ENCODE results near the gene KNDC1. TPM values are rescaled to one million over a fixed set of nuclear protein-coding genes. Genes with fewer than 3 reads are reported as not detected.

The KNDC1 gene
- polyA plus RNA-seq, 1 donor (not counting 4 experiments of a cell fraction or from before 2014, with no cell fraction given): 0.20 TPM

DNA sequence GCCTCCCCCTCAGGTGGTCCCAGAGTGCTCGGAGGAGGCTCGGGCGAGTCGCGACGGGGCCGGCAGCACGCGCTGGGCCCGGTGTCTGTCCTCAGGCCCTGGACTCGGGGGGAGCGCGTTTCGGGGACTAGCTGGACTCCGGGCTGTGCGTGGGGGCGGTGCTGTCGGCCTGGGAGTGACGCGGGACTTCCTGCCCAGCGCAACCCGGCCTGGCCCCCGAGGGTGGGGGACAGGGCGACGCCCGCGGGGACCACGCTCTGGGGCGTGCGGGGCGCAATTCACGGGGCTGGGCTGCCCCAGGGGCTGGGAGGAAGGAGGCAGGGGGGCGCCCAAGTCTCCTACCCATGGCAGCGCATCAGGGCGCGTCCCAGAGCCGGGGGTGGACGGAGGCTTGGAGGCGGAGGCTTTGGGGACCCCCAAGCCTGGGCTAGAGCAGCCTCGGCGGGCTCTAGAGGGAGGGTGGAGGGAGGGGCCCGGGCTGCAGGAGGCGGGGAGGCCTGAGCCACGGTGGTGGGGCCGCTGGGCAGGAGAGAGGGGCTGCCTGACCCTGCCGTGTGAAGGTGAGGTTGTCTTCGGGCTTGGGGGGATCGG, 75.3 kb downstream of the KNDC1 start:
- FAIRE-seq (no peak), DNase-seq (ENCODE audit: low read depth, low spot score) (no peak)
- H3K27ac ChIP-seq (ENCODE audit: control insufficient read depth, insufficient read depth, low read length): no peak overlapping the region
- no peaks in the 10 kb centered on the region for H4K20me1 ChIP-seq (ENCODE audit: control insufficient read depth, extremely low read depth, insufficient read depth, low read length)
- no peaks in the 10 kb centered on the region for H3K4me1 ChIP-seq (ENCODE audit: control insufficient read depth, extremely low read depth, insufficient read depth, low read length)
- no peaks in the 10 kb centered on the region for H3K9me3 ChIP-seq (ENCODE audit: control insufficient read depth, low read depth, low read length)
- H3K79me2 ChIP-seq (ENCODE audit: control insufficient read depth, insufficient read depth, low read length): no peaks in the 10 kb centered on the region
- TF ChIP-seq EZH2 (IDR thresholded peaks at IDR 0.05; ENCODE audit: low read length) (peak; percentile 38), CTCF (optimal IDR thresholded peaks at IDR 0.05 in 1 of 3, IDR thresholded peaks at IDR 0.05 in 1 of 3, conservative IDR thresholded peaks at IDR 0.05 in 1 of 3; ENCODE audit: extremely low read depth in 1 of 3, insufficient read depth in 2 of 3, low read length in 3 of 3) (no peak)
- H3K4me2 ChIP-seq (ENCODE audit: control insufficient read depth, extremely low read depth, insufficient read depth, low read depth, low read length): no peak overlapping the region
- no peaks in the 10 kb centered on the region for H3K9me1 ChIP-seq (ENCODE audit: control insufficient read depth, extremely low read depth, insufficient read depth, low read length)
- no peak overlapping the region for H3K4me3 ChIP-seq (ENCODE audit: control insufficient read depth in 2 of 3, extremely low read depth in 1 of 3, insufficient read depth in 2 of 3, low read depth in 1 of 3, low read length in 3 of 3)
- no peaks in the 10 kb centered on the region for H3K36me3 ChIP-seq (ENCODE audit: control insufficient read depth in 2 of 2, extremely low read depth in 1 of 2, insufficient read depth in 2 of 2, low read length in 2 of 2)
- peaks cover 86% of the 10 kb centered on the region for H3K27me3 ChIP-seq (ENCODE audit: control insufficient read depth, extremely low read depth, insufficient read depth, low read length)
- H2AFZ ChIP-seq (ENCODE audit: control insufficient read depth, low read length): no peak overlapping the region
- dilution Hi-C loops (cut with MboI; ENCODE audit: extremely low pct_ligation_motif_present, low sequenced_read_pairs): no loop called here
- H3K9ac ChIP-seq (ENCODE audit: control insufficient read depth, extremely low read depth, insufficient read depth, low read length): no peak overlapping the region

DNA sequence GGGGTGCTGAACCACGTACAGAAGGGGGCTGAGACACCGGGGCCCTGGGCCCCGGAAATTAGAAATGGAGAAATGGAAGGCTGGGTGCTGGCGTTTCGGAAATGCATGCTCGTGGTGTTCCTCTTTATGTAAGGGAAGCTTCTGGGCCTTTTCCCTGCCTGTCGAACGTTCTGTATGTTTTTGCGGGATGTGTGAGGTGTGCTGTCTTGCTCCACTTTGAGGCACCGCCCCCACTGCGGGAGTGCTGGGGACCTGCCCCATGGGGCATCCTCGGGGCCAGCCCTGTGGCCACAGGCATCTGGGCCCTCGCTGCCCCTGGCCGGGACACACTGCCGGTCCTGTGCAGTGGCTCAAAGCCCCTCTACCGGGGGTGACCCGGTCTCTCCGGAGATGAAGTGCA, 75.9 kb downstream of the KNDC1 start:
- Histone ChIP-seq H3K4me3 (ENCODE audit: control insufficient read depth in 2 of 3, extremely low read depth in 1 of 3, insufficient read depth in 2 of 3, low read depth in 1 of 3, low read length in 3 of 3) (no peak overlapping the region), H3K4me2 (ENCODE audit: control insufficient read depth, extremely low read depth, insufficient read depth, low read depth, low read length) (no peak overlapping the region), H3K36me3 (ENCODE audit: control insufficient read depth in 2 of 2, extremely low read depth in 1 of 2, insufficient read depth in 2 of 2, low read length in 2 of 2) (no peaks in the 10 kb centered on the region)

More for the DNA sequence above, 75.9 kb downstream of the KNDC1 start:
- H4K20me1 ChIP-seq (ENCODE audit: control insufficient read depth, extremely low read depth, insufficient read depth, low read length): no peaks in the 10 kb centered on the region
- H3K9me1 ChIP-seq (ENCODE audit: control insufficient read depth, extremely low read depth, insufficient read depth, low read length): no peaks in the 10 kb centered on the region
- H2AFZ ChIP-seq (ENCODE audit: control insufficient read depth, low read length): no peak overlapping the region
- FAIRE-seq: no peak
- dilution Hi-C loops (cut with MboI; ENCODE audit: extremely low pct_ligation_motif_present, low sequenced_read_pairs): no loop called here
- H3K9me3 ChIP-seq (ENCODE audit: control insufficient read depth, low read depth, low read length): no peaks in the 10 kb centered on the region
- no peak overlapping the region for H3K27ac ChIP-seq (ENCODE audit: control insufficient read depth, insufficient read depth, low read length)
- TF ChIP-seq CTCF (optimal IDR thresholded peaks at IDR 0.05 in 1 of 3, IDR thresholded peaks at IDR 0.05 in 1 of 3, conservative IDR thresholded peaks at IDR 0.05 in 1 of 3; ENCODE audit: extremely low read depth in 1 of 3, insufficient read depth in 2 of 3, low read length in 3 of 3) (no peak), EZH2 (IDR thresholded peaks at IDR 0.05; ENCODE audit: low read length) (no peak)
- H3K4me1 ChIP-seq (ENCODE audit: control insufficient read depth, extremely low read depth, insufficient read depth, low read length): no peaks in the 10 kb centered on the region
- no peak for DNase-seq (ENCODE audit: low read depth, low spot score)
- H3K9ac ChIP-seq (ENCODE audit: control insufficient read depth, extremely low read depth, insufficient read depth, low read length): no peak overlapping the region
- H3K27me3 ChIP-seq (ENCODE audit: control insufficient read depth, extremely low read depth, insufficient read depth, low read length): peaks cover 84% of the 10 kb centered on the region
- no peaks in the 10 kb centered on the region for H3K79me2 ChIP-seq (ENCODE audit: control insufficient read depth, insufficient read depth, low read length)
